ENCODE data around the gene LYSET.
"Not testable (repeated sequence)": the region's sequence is repeated elsewhere in the genome, so short reads cannot be mapped to it uniquely, and the experiment has no call there.

The LYSET gene

DNA sequence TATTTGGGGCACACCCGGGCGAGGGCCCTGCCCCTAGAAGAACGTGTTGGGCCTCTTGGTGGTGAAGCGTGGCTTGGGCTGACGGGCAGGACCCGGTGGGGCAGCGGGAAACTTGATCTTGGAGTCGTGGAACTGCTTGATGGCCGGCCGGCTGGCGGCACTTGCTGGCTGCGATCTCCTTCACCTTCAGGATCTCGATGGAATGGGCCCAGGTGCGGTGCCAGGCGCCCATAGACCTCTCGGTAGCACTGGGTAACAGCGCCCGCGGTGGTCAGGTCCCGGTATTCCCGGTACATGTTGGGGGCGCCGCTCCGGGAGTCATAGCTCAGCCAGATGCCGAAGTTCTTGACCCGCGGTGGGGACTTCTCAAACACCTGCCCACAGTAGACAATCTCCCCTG, 38.4 kb downstream of the LYSET start:
- DNase-seq (ENCODE audit: low read depth in 2 of 2), result no peak

DNA sequence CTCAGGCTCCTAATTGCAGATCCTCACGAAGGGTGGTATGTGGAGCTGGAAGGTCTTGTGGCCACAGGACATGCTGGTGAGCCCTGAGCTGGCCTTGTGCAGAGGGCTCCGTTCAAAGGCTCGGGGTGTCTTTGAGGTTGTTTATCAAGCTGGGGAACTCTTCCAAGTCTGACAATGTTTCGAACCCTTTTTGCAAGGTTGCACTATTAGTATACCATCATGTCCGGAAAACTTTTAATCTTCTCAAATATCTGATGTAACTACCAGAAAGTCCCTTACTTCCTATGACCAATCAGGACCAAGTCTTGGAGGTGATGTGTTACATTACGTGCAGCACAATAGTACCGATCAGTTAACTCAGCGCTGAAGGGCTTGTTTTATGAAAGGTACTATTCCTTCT, 43.4 kb downstream of the LYSET start:
- DNase-seq (ENCODE audit: low read depth in 2 of 2), result no peak

DNA sequence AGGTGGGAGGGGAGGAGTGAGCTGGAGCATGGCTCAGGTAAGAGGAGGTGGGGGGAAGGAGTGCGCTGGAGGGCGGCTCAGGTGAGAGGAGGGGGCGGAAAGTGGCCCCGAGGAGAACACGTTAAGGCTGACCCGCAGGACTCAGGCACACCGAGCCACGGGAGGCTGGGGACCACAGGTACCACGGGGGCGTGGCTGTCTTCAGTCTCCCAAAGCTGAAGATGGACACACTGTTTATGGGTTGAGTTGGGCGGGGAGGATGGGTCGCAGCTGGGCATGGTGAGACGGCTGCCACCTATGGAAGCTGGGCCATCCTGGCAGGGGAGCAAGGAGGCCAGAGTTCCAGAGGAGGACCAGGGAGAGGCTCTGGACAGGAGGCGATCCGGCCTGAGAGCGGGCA, 45.4 kb downstream of the LYSET start:
- DNase-seq (ENCODE audit: low read depth in 2 of 2), result no peak

DNA sequence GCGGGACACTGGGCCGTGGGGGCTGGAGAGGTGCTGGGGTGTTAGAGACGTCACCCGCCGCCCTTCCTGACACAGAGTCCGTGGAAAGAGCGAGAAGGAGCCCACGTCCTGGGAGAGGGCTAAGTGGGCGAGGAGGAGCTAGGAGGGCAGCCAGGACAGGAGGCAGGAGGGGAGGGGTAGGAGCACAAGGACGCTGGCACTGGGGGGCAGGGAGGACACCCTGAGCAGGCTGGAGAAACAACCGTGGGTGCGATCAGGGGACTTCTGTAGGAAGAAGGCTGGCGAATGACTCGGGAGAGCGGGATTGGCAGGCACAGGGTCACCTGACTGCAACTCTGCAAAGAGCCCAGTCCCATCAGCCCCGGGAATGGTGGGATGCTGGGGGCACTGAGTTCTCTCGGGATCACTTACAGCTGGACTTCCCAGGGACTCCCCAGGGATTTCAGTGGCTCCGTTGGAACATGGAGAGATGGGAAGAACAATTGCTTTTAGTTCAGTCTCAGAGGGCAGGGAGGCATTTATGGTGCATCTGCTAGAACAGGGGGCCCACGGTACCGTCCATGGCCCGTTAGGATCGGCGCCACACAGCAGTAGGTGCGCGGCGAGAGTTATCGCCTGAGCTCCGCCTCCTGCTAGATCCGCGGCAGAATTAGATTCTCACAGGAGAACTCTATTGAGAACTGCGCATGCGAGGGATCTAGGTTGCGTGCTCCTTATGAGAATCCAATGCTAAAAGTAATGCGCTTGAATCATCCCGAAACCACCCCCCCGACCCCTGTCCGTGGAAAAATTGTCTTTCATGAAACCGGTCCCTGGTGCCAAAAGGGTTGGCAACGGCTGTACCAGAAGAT, 46.2 kb downstream of the LYSET start:
- DNase-seq (ENCODE audit: low read depth in 2 of 2), result no peak

DNA sequence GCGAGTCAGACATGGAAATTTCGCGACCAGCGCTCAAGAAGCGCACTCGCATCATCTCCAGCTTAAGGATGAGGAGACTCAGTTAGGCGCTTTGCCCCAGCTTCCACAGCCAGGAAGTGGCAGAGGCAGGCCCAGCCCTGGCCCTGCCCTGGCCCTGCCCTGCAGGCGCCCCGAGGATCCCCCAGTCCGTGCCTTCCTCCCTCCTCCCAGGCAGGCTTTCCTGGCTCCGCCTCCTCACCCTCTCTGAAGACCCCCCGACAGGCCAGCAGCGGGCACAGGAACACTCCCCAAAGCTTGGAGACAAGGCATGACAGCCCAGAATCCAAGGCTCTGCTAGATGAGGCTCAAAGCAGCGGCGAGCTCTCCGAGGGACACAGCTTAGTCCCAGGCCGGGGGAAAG, 47.0 kb downstream of the LYSET start:
- DNase-seq (ENCODE audit: low read depth in 2 of 2), result no peak

DNA sequence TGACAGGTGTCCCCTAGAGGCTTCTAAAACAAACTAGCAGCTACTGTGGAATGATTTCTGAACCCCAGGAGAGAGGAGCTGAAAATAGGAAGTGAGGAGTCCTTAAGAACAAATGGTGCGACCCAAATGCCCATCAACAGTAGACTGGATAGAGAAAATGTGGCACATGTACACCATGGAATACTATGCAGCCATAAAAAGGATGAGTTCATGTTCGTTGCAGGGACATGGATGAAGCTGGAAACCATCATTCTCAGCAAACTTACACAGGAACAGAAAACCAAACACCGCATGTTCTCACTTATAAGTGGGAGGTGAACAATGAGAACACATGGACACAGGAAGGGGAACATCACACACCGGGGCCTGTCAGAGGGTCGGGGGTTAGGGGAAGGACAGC, 48.0 kb downstream of the LYSET start:
- DNase-seq (ENCODE audit: low read depth in 2 of 2), result not testable (repeated sequence)

DNA sequence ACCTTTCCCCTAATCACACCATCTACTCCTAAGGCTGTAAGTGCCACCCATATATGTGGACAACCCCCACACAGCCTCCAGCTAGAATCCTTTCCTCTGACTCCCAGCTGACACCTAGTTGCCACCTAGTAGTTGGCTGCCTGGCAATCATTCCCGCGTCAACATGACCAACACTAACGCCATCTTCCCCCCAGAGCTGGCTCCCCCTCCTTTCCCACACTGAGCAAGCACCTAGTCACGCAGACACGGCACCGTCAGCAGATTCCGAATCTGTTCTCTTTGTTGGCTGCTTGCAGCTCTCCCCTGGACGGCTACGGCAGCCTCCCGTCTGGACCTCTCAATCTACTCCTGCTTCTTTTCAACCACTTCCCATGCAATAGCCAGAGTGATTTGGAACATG, 49.7 kb downstream of the LYSET start:
- no peak for DNase-seq (ENCODE audit: low read depth in 2 of 2)
